Ishikawa (cell line): ENCODE measurements around the gene ZNF385D.

Experiments
- EP300 ChIP-seq: IDR thresholded peaks from 2 replicates; pipeline ENCODE4 v1.6.1; 2012; ENCODE audit warnings: borderline replicate concordance
- TCF12 ChIP-seq: IDR thresholded peaks from 2 replicates; pipeline ENCODE4 v1.6.1; 2012; ENCODE audit warnings: low read depth

GRCh38 chr3:21411058-21411457 is 340.0 kb downstream of the ZNF385D start:
- no peak for TF ChIP-seq TCF12
- TF ChIP-seq EP300: no peak
